Breast epithelium (tissue), 3 donors: ENCODE measurements around the gene KCNK4.

Source experiments
- POLR2A ChIP-seq: fragments of 450-650 bp; IDR thresholded peaks from one replicate; pipeline ENCODE4 v1.6.1; 2016; ENCODE audit warnings: antibody characterized with exemption, mild to moderate bottlenecking, moderate library complexity
- POLR2AphosphoS5 ChIP-seq, 3 donors: sonication (generic); formaldehyde crosslinking; IDR thresholded peaks; one replicate each; pipeline ENCODE4 v1.6.1; 2017; ENCODE audit warnings: antibody characterized with exemption in 3 of 3

DNA sequence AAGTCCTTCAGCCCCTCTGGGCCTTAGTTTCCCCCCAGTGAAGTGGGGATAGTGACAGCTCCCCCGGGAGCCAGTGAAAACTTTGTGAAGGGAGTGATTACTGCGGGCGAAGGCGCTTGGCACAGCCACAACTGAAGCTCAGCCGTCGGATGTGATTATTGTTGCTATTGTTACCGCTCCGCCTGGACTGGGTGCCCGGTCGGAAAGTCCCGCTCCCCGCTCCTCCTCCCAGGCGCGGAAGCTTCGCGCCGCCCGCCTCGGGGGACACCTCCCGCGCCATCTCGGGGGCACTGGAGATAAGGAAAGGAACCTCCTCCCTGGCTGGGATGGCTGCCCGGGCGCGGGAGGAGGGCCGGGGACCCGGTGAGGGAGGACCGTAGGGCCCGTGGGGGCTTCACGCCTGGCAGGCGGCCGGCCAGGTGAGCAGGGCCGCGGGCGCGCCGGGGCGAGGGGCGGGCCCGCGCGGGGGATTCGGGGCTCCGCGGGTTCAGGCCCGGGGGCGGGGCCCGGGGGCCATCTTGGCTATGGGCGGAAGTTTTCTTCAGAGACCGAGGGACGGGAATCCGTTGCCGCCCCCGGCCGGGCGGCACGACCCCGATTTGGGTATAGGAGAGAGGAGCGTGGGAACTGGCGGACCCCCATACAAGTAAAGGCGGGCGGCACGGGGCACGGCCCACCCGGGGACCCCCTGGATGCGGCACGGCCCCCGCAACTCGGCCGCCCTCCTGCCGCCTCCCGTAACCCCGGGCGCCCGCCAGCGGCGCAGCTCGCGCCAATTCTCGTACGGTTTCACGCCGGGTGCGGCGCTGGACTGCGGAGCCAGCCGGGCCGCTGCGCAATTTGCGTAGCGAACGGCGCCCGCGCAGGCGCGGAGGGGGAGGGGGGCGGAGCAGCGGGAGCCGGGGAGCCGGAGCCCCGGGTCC is 5.9 kb upstream of the KCNK4 start, which contains the start of gene GPR137:
- TF ChIP-seq POLR2AphosphoS5 (IDR thresholded peaks at IDR 0.05) = peak in 2 of 3 donors; percentile 31 to 60
- peak; percentile 3 for TF ChIP-seq POLR2A
